C4-2B (cell line): Measurements from ENCODE around the gene IQCF6.
"Not testable (repeated sequence)": the region's sequence is repeated elsewhere in the genome, so short reads cannot be mapped to it uniquely, and the experiment has no call there.

Experiments used
- H3K27ac ChIP-seq: fragments of 450-650 bp; 2 replicates; pipeline ENCODE4 v1.5.1; 2017
- CTCF ChIP-seq: fragments of 450-650 bp; conservative IDR thresholded peaks from 2 replicates; pipeline ENCODE4 v1.5.1; 2017; ENCODE audit warnings: mild to moderate bottlenecking
- ZFX ChIP-seq: fragments of 450-650 bp; IDR thresholded peaks from 2 replicates; pipeline ENCODE4 v1.6.1; 2017

The IQCF6 gene

GRCh38 chr3:51796854-51797253 lies 17.8 kb upstream of the IQCF6 start:
- no peak overlapping the region for H3K27ac ChIP-seq
- TF ChIP-seq CTCF (no peak), ZFX (no peak)

- no peak overlapping the region for H3K27ac ChIP-seq
- TF ChIP-seq ZFX (no peak), CTCF (no peak)
Measured at GRCh38 chr3:51794206-51794605, 15.2 kb upstream of the IQCF6 start.

- H3K27ac ChIP-seq = no peak overlapping the region
- TF ChIP-seq CTCF = no peak
- TF ChIP-seq ZFX = no peak
Measured at GRCh38 chr3:51792206-51792605, 13.2 kb upstream of the IQCF6 start.

GRCh38 chr3:51789437-51789836 lies 10.4 kb upstream of the IQCF6 start:
- H3K27ac ChIP-seq = no peak overlapping the region
- TF ChIP-seq ZFX (no peak), CTCF (no peak)

GRCh38 chr3:51787576-51787975 lies 8.5 kb upstream of the IQCF6 start:
- not testable (repeated sequence) for H3K27ac ChIP-seq

- no peak overlapping the region for H3K27ac ChIP-seq
- TF ChIP-seq ZFX = no peak
- TF ChIP-seq CTCF = no peak
Measured at GRCh38 chr3:51786267-51786666, 7.2 kb upstream of the IQCF6 start.

GRCh38 chr3:51778554-51778953 lies 483 bp downstream of the IQCF6 start:
- TF ChIP-seq ZFX (no peak), CTCF (no peak)
- no peak overlapping the region for H3K27ac ChIP-seq

GRCh38 chr3:51777985-51778384 lies 1.1 kb downstream of the IQCF6 start:
- TF ChIP-seq ZFX (no peak), CTCF (no peak)
- H3K27ac ChIP-seq = no peak overlapping the region
